Keratinocyte (primary cell): ENCODE data around the gene DPH5. TPM values are rescaled to one million over a fixed set of nuclear protein-coding genes. Genes with fewer than 3 reads are reported as not detected.
A peak's percentile ranks its signal among the peaks of the same experiment; 100 is the strongest.

Experiments
- DNase-seq: peaks from one replicate; pipeline ENCODE4 v3.0.0-alpha.2; 2011; ENCODE audit warnings: low read depth, missing footprints, low spot score
- FAIRE-seq: peaks from 2 replicates; lab custom pipeline; 2011; peaks lifted over from hg19 to GRCh38; lab: Jason Lieb, UNC
- H2AFZ ChIP-seq: 2 replicates; pipeline ENCODE4 v1.6.0; 2012; ENCODE audit warnings: low read length, control low read depth, inconsistent platforms; ENCODE audit not compliant: control insufficient read depth
- H3K27ac ChIP-seq: 2 replicates; pipeline ENCODE4 v1.5.1; 2011; ENCODE audit warnings: low read length; ENCODE audit not compliant: control insufficient read depth, insufficient read depth
- H3K27me3 ChIP-seq: 3 replicates; pipeline ENCODE4 v1.6.0; 2011; ENCODE audit warnings: low read length; ENCODE audit not compliant: control insufficient read depth, insufficient read depth; ENCODE audit errors: extremely low read depth
- H3K36me3 ChIP-seq, 2 experiments: 2 replicates in 1 of 2; 3 replicates in 1 of 2; pipeline ENCODE4 v1.5.1; 2011; ENCODE audit warnings: low read length in 2 of 2, mild to moderate bottlenecking in 1 of 2; ENCODE audit not compliant: control insufficient read depth in 2 of 2, insufficient read depth in 2 of 2; ENCODE audit errors: extremely low read depth in 1 of 2
- H3K4me1 ChIP-seq: 3 replicates; pipeline ENCODE4 v1.5.1; 2011; ENCODE audit warnings: low read length; ENCODE audit not compliant: control insufficient read depth, insufficient read depth; ENCODE audit errors: extremely low read depth
- H3K4me2 ChIP-seq: 3 replicates; pipeline ENCODE4 v1.6.0; 2011; ENCODE audit warnings: low read depth, low read length; ENCODE audit not compliant: control insufficient read depth, insufficient read depth; ENCODE audit errors: extremely low read depth
- H3K4me3 ChIP-seq, 3 experiments: fragments of 200-600 bp in 1 of 3; sonication (generic) in 1 of 3; 2 replicates in 2 of 3; 3 replicates in 1 of 3; pipeline ENCODE4 v1.5.1; 2011 to 2016; ENCODE audit warnings: low read length in 3 of 3, mild to moderate bottlenecking in 3 of 3, control low read depth in 2 of 3, inconsistent platforms in 1 of 3, low read depth in 1 of 3, mixed read lengths in 1 of 3, mixed run types in 1 of 3, moderate library complexity in 1 of 3; ENCODE audit not compliant: control insufficient read depth in 2 of 3, insufficient read depth in 2 of 3; ENCODE audit errors: extremely low read depth in 1 of 3
- H3K79me2 ChIP-seq: 2 replicates; pipeline ENCODE4 v1.6.0; 2012; ENCODE audit warnings: low read length; ENCODE audit not compliant: control insufficient read depth, insufficient read depth
- H3K9ac ChIP-seq: 3 replicates; pipeline ENCODE4 v1.6.0; 2011; ENCODE audit warnings: low read length; ENCODE audit not compliant: control insufficient read depth, insufficient read depth; ENCODE audit errors: extremely low read depth
- H3K9me1 ChIP-seq: 3 replicates; pipeline ENCODE4 v1.6.0; 2011; ENCODE audit warnings: low read length; ENCODE audit not compliant: control insufficient read depth, insufficient read depth; ENCODE audit errors: extremely low read depth
- H3K9me3 ChIP-seq: 2 replicates; pipeline ENCODE4 v1.5.1; 2012; ENCODE audit warnings: low read depth, low read length; ENCODE audit not compliant: control insufficient read depth
- H4K20me1 ChIP-seq: 3 replicates; pipeline ENCODE4 v1.6.0; 2011; ENCODE audit warnings: low read length; ENCODE audit not compliant: control insufficient read depth, insufficient read depth; ENCODE audit errors: extremely low read depth
- EZH2 ChIP-seq: IDR thresholded peaks from one replicate; pipeline ENCODE4 v1.6.1; 2012; ENCODE audit warnings: inconsistent platforms, mild to moderate bottlenecking, low read length, moderate library complexity
- dilution Hi-C: fragments of 300-500 bp; cut with MboI; formaldehyde crosslinking; loops from one replicate; pipeline ENCODE4 v1.7.0; 2020; ENCODE audit warnings: low sequenced_read_pairs; ENCODE audit not compliant: extremely low pct_ligation_motif_present
- polyA plus RNA-seq, 5 experiments: library from polyadenylated mRNA; depleted of rRNA in 3 of 5; stranded (reverse) in 3 of 5; stranded (forward) in 1 of 5; unstranded in 1 of 5; fragments of >200 nt; gene quantifications; 1 replicate in 1 of 5; 2 replicates in 3 of 5; 3 replicates in 1 of 5; pipeline versions ENCODE4 v1.2.1 to v1.2.3, GENCODE V29; 2011 to 2012; ENCODE audit warnings: missing spikeins in 2 of 5, low read depth in 1 of 5, low replicate concordance in 1 of 5
- TF ChIP-seq, protein P1 (sequence below), 3 experiments: IDR thresholded peaks in 1 of 3; conservative IDR thresholded peaks in 1 of 3; optimal IDR thresholded peaks in 1 of 3; 2 replicates in 2 of 3; 3 replicates in 1 of 3; pipeline versions ENCODE3 to v1.5.1; 2011; ENCODE audit warnings: low read length in 3 of 3, mild to moderate bottlenecking in 3 of 3, moderate library complexity in 2 of 3, control low read depth in 1 of 3, inconsistent platforms in 1 of 3; ENCODE audit not compliant: insufficient read depth in 2 of 3; ENCODE audit errors: extremely low read depth in 1 of 3

The DPH5 gene
- polyA plus RNA-seq, 1 donor (not counting 4 experiments of a cell fraction or from before 2014, with no cell fraction given), result 98.0 TPM

DNA sequence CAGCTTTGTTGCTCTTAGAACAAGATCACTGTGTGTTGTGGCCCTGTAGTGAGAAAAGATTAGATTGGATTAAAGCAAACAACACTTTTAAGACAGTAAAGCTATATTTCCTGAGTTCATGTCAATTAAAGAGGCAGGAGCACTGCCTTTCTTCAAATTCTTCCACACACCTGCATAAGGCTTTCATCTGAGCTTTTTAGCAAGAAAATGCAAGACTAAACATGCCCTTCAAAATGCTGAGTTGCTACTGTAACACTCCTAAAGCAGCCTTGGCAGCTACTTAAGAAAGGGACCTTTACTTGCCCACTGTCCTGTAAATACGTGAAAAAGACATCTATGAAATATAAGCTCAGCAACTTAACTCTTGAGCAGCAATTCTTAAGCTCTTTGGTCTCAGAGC is 11.8 kb downstream of the DPH5 start:
- dilution Hi-C loops, result no loop called here
- DNase-seq (no peak), FAIRE-seq (peak; percentile 61)
- Histone ChIP-seq H3K4me1 (peaks cover 10% of the 10 kb centered on the region), H3K27me3 (no peaks in the 10 kb centered on the region), H3K4me2 (peak overlapping the region; percentile 18), H3K4me3 (no peak overlapping the region), H4K20me1 (no peaks in the 10 kb centered on the region), H3K9me3 (no peaks in the 10 kb centered on the region), H3K9ac (no peak overlapping the region), H2AFZ (no peak overlapping the region), H3K36me3 (peaks cover 5 to 7% of the 10 kb centered on the region in 2 experiments), H3K27ac (no peak overlapping the region), H3K79me2 (no peaks in the 10 kb centered on the region), H3K9me1 (no peaks in the 10 kb centered on the region)
- TF ChIP-seq, protein P1, sequence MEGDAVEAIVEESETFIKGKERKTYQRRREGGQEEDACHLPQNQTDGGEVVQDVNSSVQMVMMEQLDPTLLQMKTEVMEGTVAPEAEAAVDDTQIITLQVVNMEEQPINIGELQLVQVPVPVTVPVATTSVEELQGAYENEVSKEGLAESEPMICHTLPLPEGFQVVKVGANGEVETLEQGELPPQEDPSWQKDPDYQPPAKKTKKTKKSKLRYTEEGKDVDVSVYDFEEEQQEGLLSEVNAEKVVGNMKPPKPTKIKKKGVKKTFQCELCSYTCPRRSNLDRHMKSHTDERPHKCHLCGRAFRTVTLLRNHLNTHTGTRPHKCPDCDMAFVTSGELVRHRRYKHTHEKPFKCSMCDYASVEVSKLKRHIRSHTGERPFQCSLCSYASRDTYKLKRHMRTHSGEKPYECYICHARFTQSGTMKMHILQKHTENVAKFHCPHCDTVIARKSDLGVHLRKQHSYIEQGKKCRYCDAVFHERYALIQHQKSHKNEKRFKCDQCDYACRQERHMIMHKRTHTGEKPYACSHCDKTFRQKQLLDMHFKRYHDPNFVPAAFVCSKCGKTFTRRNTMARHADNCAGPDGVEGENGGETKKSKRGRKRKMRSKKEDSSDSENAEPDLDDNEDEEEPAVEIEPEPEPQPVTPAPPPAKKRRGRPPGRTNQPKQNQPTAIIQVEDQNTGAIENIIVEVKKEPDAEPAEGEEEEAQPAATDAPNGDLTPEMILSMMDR (optimal IDR thresholded peaks at IDR 0.05 in 1 of 3, IDR thresholded peaks at IDR 0.05 in 1 of 3, conservative IDR thresholded peaks at IDR 0.05 in 1 of 3; ENCODE audit: extremely low read depth in 1 of 3, insufficient read depth in 2 of 3, low read length in 3 of 3), result no peak
- TF ChIP-seq EZH2, result no peak

DNA sequence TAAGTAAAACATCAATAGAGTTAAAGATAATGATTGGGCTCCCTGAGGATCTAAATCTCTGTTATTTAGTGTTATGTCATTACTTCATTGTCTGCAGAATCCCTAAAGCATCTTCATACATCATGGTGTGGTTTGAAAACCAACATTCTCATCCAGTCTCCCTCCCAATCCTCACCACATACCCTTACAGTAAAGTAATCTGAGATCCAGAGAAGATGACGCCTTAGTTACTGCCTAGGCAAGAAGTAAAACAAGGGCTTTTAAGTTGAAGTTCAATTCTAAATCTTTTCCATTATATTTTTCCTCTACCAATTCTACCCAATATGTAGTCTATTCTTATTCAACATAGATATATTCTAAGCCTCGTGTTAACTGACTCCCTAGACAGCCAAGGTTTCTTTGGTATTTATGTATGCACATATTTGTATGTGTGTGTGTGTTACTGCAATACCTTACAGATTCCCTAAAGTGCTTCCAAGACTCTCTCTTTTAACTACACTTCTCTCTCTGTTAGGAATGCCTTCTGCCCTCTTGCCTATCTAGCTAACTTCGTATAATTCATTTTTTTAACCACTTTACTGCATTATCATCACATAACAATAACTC is 17.3 kb downstream of the DPH5 start:
- Histone ChIP-seq H3K9me1 (no peaks in the 10 kb centered on the region), H2AFZ (no peak overlapping the region), H3K9me3 (no peaks in the 10 kb centered on the region), H3K79me2 (no peaks in the 10 kb centered on the region), H3K4me2 (no peak overlapping the region), H3K27ac (no peak overlapping the region), H4K20me1 (no peaks in the 10 kb centered on the region), H3K4me1 (peaks cover 3% of the 10 kb centered on the region), H3K27me3 (no peaks in the 10 kb centered on the region), H3K36me3 (peaks cover 0 to 2% of the 10 kb centered on the region in 2 experiments), H3K9ac (no peak overlapping the region), H3K4me3 (no peak overlapping the region)
- dilution Hi-C loops, result no loop called here
- DNase-seq (no peak), FAIRE-seq (no peak)
- TF ChIP-seq, protein P1 (optimal IDR thresholded peaks at IDR 0.05 in 1 of 3, IDR thresholded peaks at IDR 0.05 in 1 of 3, conservative IDR thresholded peaks at IDR 0.05 in 1 of 3; ENCODE audit: extremely low read depth in 1 of 3, insufficient read depth in 2 of 3, low read length in 3 of 3), result no peak
- TF ChIP-seq EZH2, result no peak
